H1 (cell line): ENCODE results near the gene SPACA9. TPM values are rescaled to one million over a fixed set of nuclear protein-coding genes. Genes with fewer than 3 reads are reported as not detected.

Experiments
- CTCF ChIA-PET: fragments of 300-600 bp; sonication (Branson Sonifier 250); formaldehyde crosslinking; loops from one replicate; lab custom pipeline; 2021; ENCODE audit not compliant: partially characterized antibody; lab: Charles Lee
- POLR2A ChIA-PET: fragments of 300-600 bp; sonication (Branson Sonifier 250); formaldehyde crosslinking; loops from one replicate; lab custom pipeline; 2021; ENCODE audit warnings: inconsistent platforms; ENCODE audit not compliant: partially characterized antibody; lab: Charles Lee
- DNase-seq, 2 experiments: peaks; one replicate each; pipeline versions ENCODE4 v3.0.0 to v3.0.0-alpha.2; 2010 to 2022; ENCODE audit warnings: low spot score in 2 of 2, low read depth in 1 of 2, mixed read lengths in 1 of 2
- FAIRE-seq: peaks from 2 replicates; lab custom pipeline; 2011; peaks lifted over from hg19 to GRCh38; lab: Jason Lieb, UNC
- H2AFZ ChIP-seq: 2 replicates; pipeline ENCODE4 v1.8.1; 2012; ENCODE audit warnings: low read length, inconsistent platforms
- H2AK5ac ChIP-seq: 2 replicates; pipeline ENCODE4 v1.6.1; 2013; ENCODE audit warnings: low read depth, low read length
- H2BK120ac ChIP-seq: replicated peaks from 2 replicates; pipeline ENCODE3; 2013; ENCODE audit warnings: low read depth, low read length, inconsistent platforms
- H2BK12ac ChIP-seq: 2 replicates; pipeline ENCODE4 v1.6.1; 2013; ENCODE audit warnings: low read depth, low read length
- H2BK15ac ChIP-seq: 2 replicates; pipeline ENCODE4 v1.6.1; 2013; ENCODE audit warnings: low read length
- H2BK20ac ChIP-seq: 2 replicates; pipeline ENCODE4 v1.6.1; 2013; ENCODE audit warnings: low read length
- H2BK5ac ChIP-seq: 2 replicates; pipeline ENCODE4 v1.6.1; 2013; ENCODE audit warnings: low read depth, low read length
- H3K14ac ChIP-seq: 2 replicates; pipeline ENCODE4 v1.6.1; 2013; ENCODE audit warnings: inconsistent platforms; ENCODE audit not compliant: insufficient read length
- H3K18ac ChIP-seq: 2 replicates; pipeline ENCODE4 v1.6.1; 2013; ENCODE audit warnings: low read length; ENCODE audit errors: extremely low read depth
- H3K23ac ChIP-seq: 2 replicates; pipeline ENCODE4 v1.6.1; 2013; ENCODE audit warnings: inconsistent platforms; ENCODE audit not compliant: insufficient read length
- H3K23me2 ChIP-seq: 2 replicates; pipeline ENCODE4 v1.6.1; 2013; ENCODE audit warnings: low read depth, low read length
- H3K27ac ChIP-seq: 2 replicates; pipeline ENCODE4 v1.6.1; 2011; ENCODE audit warnings: low read depth, low read length, inconsistent platforms
- H3K27me3 ChIP-seq, 4 experiments: replicated peaks in 1 of 4; 1 replicate in 1 of 4; 2 replicates in 3 of 4; pipeline versions ENCODE4 v1.6.1 to v1.8.1; 2011 to 2013; ENCODE audit warnings: low read length in 3 of 4, mild to moderate bottlenecking in 3 of 4, inconsistent platforms in 2 of 4, mixed read lengths in 2 of 4, moderate library complexity in 1 of 4; ENCODE audit not compliant: control insufficient read depth in 3 of 4, insufficient read depth in 3 of 4; ENCODE audit errors: extremely low read depth in 1 of 4
- H3K36me3 ChIP-seq, 4 experiments: 2 replicates each; pipeline versions ENCODE4 v1.6.1 to v1.8.1; 2011 to 2013; ENCODE audit warnings: mild to moderate bottlenecking in 4 of 4, low read length in 3 of 4, moderate library complexity in 2 of 4, control low read depth in 1 of 4, inconsistent platforms in 1 of 4; ENCODE audit not compliant: insufficient read depth in 4 of 4, control insufficient read depth in 2 of 4
- H3K4ac ChIP-seq: replicated peaks from 2 replicates; pipeline ENCODE3; 2013; ENCODE audit warnings: low read length, low read depth, mixed read lengths, inconsistent platforms; ENCODE audit not compliant: insufficient read length
- H3K4me1 ChIP-seq, 4 experiments: replicated peaks in 1 of 4; 1 replicate in 1 of 4; 2 replicates in 3 of 4; pipeline versions ENCODE4 v1.6.1 to v1.8.1; 2011 to 2013; ENCODE audit warnings: low read length in 3 of 4, inconsistent platforms in 2 of 4, mixed read lengths in 1 of 4; ENCODE audit not compliant: insufficient read depth in 4 of 4, control insufficient read depth in 3 of 4
- H3K4me2 ChIP-seq, 2 experiments: 2 replicates each; pipeline versions ENCODE4 v1.6.1 to v1.8.1; 2011 to 2013; ENCODE audit warnings: low read depth in 2 of 2, low read length in 2 of 2, control low read depth in 1 of 2, inconsistent platforms in 1 of 2, mild to moderate bottlenecking in 1 of 2; ENCODE audit not compliant: insufficient read depth in 1 of 2
- H3K4me3 ChIP-seq, 4 experiments: fragments of 200-600, 300-600 bp in 1 of 4; sonication (generic), shearing (Covaris generic), sonication (Bioruptor Twin) in 1 of 4; 2 replicates each; pipeline versions ENCODE4 v1.5.1 to v1.8.1; 2011 to 2016; ENCODE audit warnings: low read length in 4 of 4, low read depth in 3 of 4, control low read depth in 2 of 4, inconsistent platforms in 2 of 4, mild to moderate bottlenecking in 2 of 4, mixed read lengths in 1 of 4, moderate library complexity in 1 of 4; ENCODE audit not compliant: insufficient read depth in 2 of 4; ENCODE audit errors: extremely low read depth in 1 of 4
- H3K56ac ChIP-seq: replicated peaks from 2 replicates; pipeline ENCODE3; 2013; ENCODE audit warnings: low read depth, mild to moderate bottlenecking, mixed read lengths, low read length, inconsistent platforms; ENCODE audit not compliant: insufficient read length
- H3K79me1 ChIP-seq: 2 replicates; pipeline ENCODE4 v1.6.1; 2013; ENCODE audit warnings: low read depth, low read length, control low read depth
- H3K79me2 ChIP-seq, 2 experiments: 2 replicates each; pipeline versions ENCODE4 v1.6.1 to v1.8.1; 2012 to 2013; ENCODE audit warnings: low read length in 2 of 2, mild to moderate bottlenecking in 2 of 2, inconsistent platforms in 1 of 2; ENCODE audit not compliant: insufficient read depth in 2 of 2, control insufficient read depth in 1 of 2
- H3K9ac ChIP-seq, 4 experiments: replicated peaks in 1 of 4; 1 replicate in 1 of 4; 2 replicates in 3 of 4; pipeline versions ENCODE4 v1.6.1 to v1.8.1; 2011 to 2013; ENCODE audit warnings: low read depth in 3 of 4, low read length in 3 of 4, control low read depth in 2 of 4, mild to moderate bottlenecking in 2 of 4, moderate library complexity in 2 of 4, inconsistent platforms in 1 of 4; ENCODE audit errors: extremely low read depth in 1 of 4
- H3K9me3 ChIP-seq, 2 experiments: 2 replicates each; pipeline versions ENCODE4 v1.6.1 to v1.8.1; 2012 to 2013; ENCODE audit warnings: mild to moderate bottlenecking in 2 of 2, moderate library complexity in 2 of 2, control low read depth in 1 of 2, inconsistent platforms in 1 of 2, low read depth in 1 of 2, low read length in 1 of 2, mixed read lengths in 1 of 2; ENCODE audit not compliant: insufficient read depth in 2 of 2
- H4K20me1 ChIP-seq, 2 experiments: replicated peaks in 1 of 2; 2 replicates each; pipeline versions ENCODE3 to v1.8.1; 2011 to 2013; ENCODE audit warnings: inconsistent platforms in 2 of 2, low read length in 2 of 2, mild to moderate bottlenecking in 1 of 2; ENCODE audit not compliant: insufficient read depth in 2 of 2, control insufficient read depth in 1 of 2
- H4K5ac ChIP-seq: 2 replicates; pipeline ENCODE4 v1.6.1; 2013; ENCODE audit warnings: low read length, low read depth, mixed read lengths, inconsistent platforms; ENCODE audit not compliant: insufficient read length
- H4K8ac ChIP-seq: 2 replicates; pipeline ENCODE4 v1.8.0; 2013; ENCODE audit warnings: mild to moderate bottlenecking, moderate library complexity, low read length, inconsistent platforms; ENCODE audit not compliant: insufficient read depth; ENCODE audit errors: extremely low read depth
- H4K91ac ChIP-seq: replicated peaks from 2 replicates; pipeline ENCODE3; 2013; ENCODE audit warnings: low read length, mixed read lengths, inconsistent platforms; ENCODE audit not compliant: insufficient read length
- BCL11A ChIP-seq, 2 experiments: IDR thresholded peaks; one replicate each; pipeline ENCODE4 v1.6.1; 2011; ENCODE audit warnings: low read depth in 2 of 2, low read length in 2 of 2, mild to moderate bottlenecking in 2 of 2
- CBX5 ChIP-seq: fragments of 300-800, 300-1000 bp; sonication (generic); IDR thresholded peaks from 2 replicates; pipeline ENCODE4 v1.7.1; 2016; ENCODE audit warnings: antibody characterized with exemption, low read length, low read depth
- CBX8 ChIP-seq: fragments of 300-800, 300-1000 bp; sonication (generic); IDR thresholded peaks from 2 replicates; pipeline ENCODE4 v1.7.1; 2016; ENCODE audit warnings: low read depth, low read length, borderline replicate concordance
- EGR1 ChIP-seq: IDR thresholded peaks from 2 replicates; pipeline ENCODE4 v1.6.1; 2011; ENCODE audit warnings: low read depth, low read length, borderline replicate concordance
- EP300 ChIP-seq, 2 experiments: IDR thresholded peaks; 1 replicate in 1 of 2; 2 replicates in 1 of 2; pipeline ENCODE4 v1.6.1; 2011 to 2012; ENCODE audit warnings: low read depth in 2 of 2, low read length in 2 of 2, mild to moderate bottlenecking in 2 of 2, borderline replicate concordance in 1 of 2, inconsistent platforms in 1 of 2, moderate library complexity in 1 of 2
- POLR2AphosphoS5 ChIP-seq: IDR thresholded peaks from 2 replicates; pipeline ENCODE4 v1.6.1; 2011; ENCODE audit warnings: low read depth, low read length
- RFX5 ChIP-seq: IDR thresholded peaks from 2 replicates; pipeline ENCODE4 v1.6.1; 2011; ENCODE audit warnings: low read depth, low read length, improper control_type of control experiment, borderline replicate concordance
- SP4 ChIP-seq: IDR thresholded peaks from 2 replicates; pipeline ENCODE4 v1.6.1; 2012; ENCODE audit warnings: low read length, inconsistent platforms
- YY1 ChIP-seq: IDR thresholded peaks from 2 replicates; pipeline ENCODE4 v1.6.1; 2011; ENCODE audit warnings: low read depth, mild to moderate bottlenecking, low read length
- WGBS, 2 experiments: shearing (Covaris generic) in 1 of 2; methylation state at CpG; one replicate each; pipeline versions ENCODE4 v1.1.6 to v1.1.7; 2013 to 2015; ENCODE audit warnings: low lambda C conversion rate in 2 of 2, mixed read lengths in 2 of 2, inconsistent platforms in 1 of 2, low coverage in 1 of 2, missing lambda C conversion rate in 1 of 2; ENCODE audit not compliant: insufficient replicate concordance in 2 of 2, insufficient coverage in 1 of 2, insufficient read length in 1 of 2; ENCODE audit errors: extremely low coverage in 1 of 2, missing lambda C conversion rate in 1 of 2; 5-methylcytosine and 5-hydroxymethylcytosine counted together
- polyA plus RNA-seq, 7 experiments: library from polyadenylated mRNA; depleted of rRNA in 3 of 7; stranded (reverse) in 5 of 7; unstranded in 2 of 7; fragments of >200 nt in 5 of 7; fragments of 200-250 nt in 2 of 7; gene quantifications; 1 replicate in 5 of 7; 2 replicates in 1 of 7; 4 replicates in 1 of 7; pipeline versions ENCODE4 v1.2.1 to v1.2.3, GENCODE V29; 2011 to 2013; ENCODE audit warnings: missing spikeins in 2 of 7, mixed read lengths in 2 of 7
- total RNA-seq: library from RNA; stranded (reverse); fragmentation: NEBNext Ultra II Directional; extraction: Animal tissue kit (Norgen Biotek cat#: 25700); gene quantifications from 2 replicates; pipeline ENCODE4 v1.2.1, GENCODE V29; 2021
- TF ChIP-seq, protein P1 (sequence below), 3 experiments: IDR thresholded peaks; 1 replicate in 2 of 3; 2 replicates in 1 of 3; pipeline versions ENCODE4 v1.5.1 to v1.6.1; 2011; ENCODE audit warnings: low read length in 3 of 3, mild to moderate bottlenecking in 3 of 3, inconsistent platforms in 2 of 3, low read depth in 1 of 3, moderate library complexity in 1 of 3; ENCODE audit not compliant: insufficient read depth in 1 of 3; ENCODE audit errors: control extremely low read depth in 1 of 3
- TF ChIP-seq, protein P2 (sequence below): IDR thresholded peaks from 2 replicates; pipeline ENCODE4 v1.6.1; 2012; ENCODE audit warnings: inconsistent platforms

SPACA9 gene
- total and polyA plus RNA-seq, 2 of the 8 experiments (the other 6 are each of a cell fraction or from before 2014, with no cell fraction given), result 0.63 to 1.3 TPM

DNA sequence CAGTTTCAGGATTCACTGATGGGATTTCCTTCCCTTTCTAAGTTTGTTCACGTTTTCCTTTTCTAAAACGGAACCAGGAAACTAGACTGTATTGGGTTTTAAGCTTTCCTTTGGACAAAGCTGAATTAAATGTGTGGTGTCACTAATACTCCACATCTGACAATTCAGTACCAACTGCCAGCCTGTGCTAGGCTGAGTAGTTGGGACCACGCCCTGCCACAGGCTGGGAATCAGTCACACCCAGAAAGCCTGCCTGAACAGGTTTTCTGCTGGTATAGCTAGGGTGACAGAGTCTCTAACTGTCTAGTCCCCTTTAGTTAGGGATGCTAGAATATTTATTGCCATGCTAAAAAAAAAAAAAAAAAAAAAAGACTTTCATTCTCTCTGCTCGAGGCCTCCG is 15.6 kb downstream of the SPACA9 start:
- H4K20me1 ChIP-seq, result peaks cover 0 to 4% of the 10 kb centered on the region in 2 experiments
- no peaks in the 10 kb centered on the region for H3K23me2 ChIP-seq
- H4K91ac ChIP-seq, result no peak overlapping the region
- no peaks in the 10 kb centered on the region for H3K79me1 ChIP-seq
- H3K18ac ChIP-seq, result no peak overlapping the region
- ChIA-PET CTCF (interaction anchor here (1.0 to 3.3 kb wide), 5 partner anchors 8 to 343 kb away, joined by 3 to 30 read pairs (median 3); no protein-coding TSS in a partner anchor), POLR2A (interaction anchor here (1.3 to 1.8 kb wide), 2 partner anchors 9 to 13 kb away, joined by 3 to 4 read pairs; no protein-coding TSS in a partner anchor)
- H2BK20ac ChIP-seq, result no peak overlapping the region
- 93% methylated on average over 5 of the region's 5 CpGs; no CpG with 5 or more reads in 1 of the 2 experiments for WGBS, 2 experiments
- H3K23ac ChIP-seq, result no peak overlapping the region
- H2BK15ac ChIP-seq, result no peak overlapping the region
- H4K5ac ChIP-seq, result no peak overlapping the region
- H3K79me2 ChIP-seq, result no peaks in the 10 kb centered on the region
- H3K9ac ChIP-seq, result no peak overlapping the region
- H3K4me1 ChIP-seq, result no peaks in the 10 kb centered on the region
- H3K4ac ChIP-seq, result no peak overlapping the region
- H2BK120ac ChIP-seq, result no peak overlapping the region
- H2AFZ ChIP-seq, result no peak overlapping the region
- H2BK5ac ChIP-seq, result no peak overlapping the region
- H3K14ac ChIP-seq, result no peak overlapping the region
- H3K36me3 ChIP-seq, result peaks cover 13 to 42% (median 30%) of the 10 kb centered on the region in 4 experiments
- FAIRE-seq, result no peak
- no peak overlapping the region for H3K56ac ChIP-seq
- H3K27me3 ChIP-seq, result no peaks in the 10 kb centered on the region
- no peak overlapping the region for H3K4me3 ChIP-seq
- no peak overlapping the region for H2BK12ac ChIP-seq
- H4K8ac ChIP-seq, result no peak overlapping the region
- no peak overlapping the region for H3K27ac ChIP-seq
- no peak overlapping the region for H3K4me2 ChIP-seq
- no peak overlapping the region for H2AK5ac ChIP-seq
- no peak for DNase-seq
- H3K9me3 ChIP-seq, result no peaks in the 10 kb centered on the region
- TF ChIP-seq CBX8, result no peak
- TF ChIP-seq, protein P1, sequence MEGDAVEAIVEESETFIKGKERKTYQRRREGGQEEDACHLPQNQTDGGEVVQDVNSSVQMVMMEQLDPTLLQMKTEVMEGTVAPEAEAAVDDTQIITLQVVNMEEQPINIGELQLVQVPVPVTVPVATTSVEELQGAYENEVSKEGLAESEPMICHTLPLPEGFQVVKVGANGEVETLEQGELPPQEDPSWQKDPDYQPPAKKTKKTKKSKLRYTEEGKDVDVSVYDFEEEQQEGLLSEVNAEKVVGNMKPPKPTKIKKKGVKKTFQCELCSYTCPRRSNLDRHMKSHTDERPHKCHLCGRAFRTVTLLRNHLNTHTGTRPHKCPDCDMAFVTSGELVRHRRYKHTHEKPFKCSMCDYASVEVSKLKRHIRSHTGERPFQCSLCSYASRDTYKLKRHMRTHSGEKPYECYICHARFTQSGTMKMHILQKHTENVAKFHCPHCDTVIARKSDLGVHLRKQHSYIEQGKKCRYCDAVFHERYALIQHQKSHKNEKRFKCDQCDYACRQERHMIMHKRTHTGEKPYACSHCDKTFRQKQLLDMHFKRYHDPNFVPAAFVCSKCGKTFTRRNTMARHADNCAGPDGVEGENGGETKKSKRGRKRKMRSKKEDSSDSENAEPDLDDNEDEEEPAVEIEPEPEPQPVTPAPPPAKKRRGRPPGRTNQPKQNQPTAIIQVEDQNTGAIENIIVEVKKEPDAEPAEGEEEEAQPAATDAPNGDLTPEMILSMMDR (IDR thresholded peaks at IDR 0.05; ENCODE audit: control extremely low read depth in 1 of 3, insufficient read depth in 1 of 3, low read depth in 1 of 3, low read length in 3 of 3), result no peak
- TF ChIP-seq, protein P2, sequence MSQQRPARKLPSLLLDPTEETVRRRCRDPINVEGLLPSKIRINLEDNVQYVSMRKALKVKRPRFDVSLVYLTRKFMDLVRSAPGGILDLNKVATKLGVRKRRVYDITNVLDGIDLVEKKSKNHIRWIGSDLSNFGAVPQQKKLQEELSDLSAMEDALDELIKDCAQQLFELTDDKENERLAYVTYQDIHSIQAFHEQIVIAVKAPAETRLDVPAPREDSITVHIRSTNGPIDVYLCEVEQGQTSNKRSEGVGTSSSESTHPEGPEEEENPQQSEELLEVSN, result no peak
- TF ChIP-seq CBX5, result no peak
- no peak for TF ChIP-seq EP300 (IDR thresholded peaks at IDR 0.05; ENCODE audit: borderline replicate concordance in 1 of 2, low read depth in 2 of 2, low read length in 2 of 2)
- no peak for TF ChIP-seq SP4
- TF ChIP-seq BCL11A (IDR thresholded peaks at IDR 0.05; ENCODE audit: low read depth in 2 of 2, low read length in 2 of 2), result no peak
- TF ChIP-seq YY1, result no peak
- TF ChIP-seq POLR2AphosphoS5, result no peak
- no peak for TF ChIP-seq RFX5
- TF ChIP-seq EGR1, result no peak
